GM19043 (cell line): ENCODE data around the gene RNF144B.
"Not testable (repeated sequence)": the region's sequence is repeated elsewhere in the genome, so short reads cannot be mapped to it uniquely, and the experiment has no call there.

Experiments used
- ATAC-seq: cut with Tn5 transposase; IDR thresholded peaks from one replicate; pipeline ENCODE4 v1.9.1; 2021; ENCODE audit warnings: low read depth; ENCODE audit not compliant: unreplicated experiment

The RNF144B gene

DNA sequence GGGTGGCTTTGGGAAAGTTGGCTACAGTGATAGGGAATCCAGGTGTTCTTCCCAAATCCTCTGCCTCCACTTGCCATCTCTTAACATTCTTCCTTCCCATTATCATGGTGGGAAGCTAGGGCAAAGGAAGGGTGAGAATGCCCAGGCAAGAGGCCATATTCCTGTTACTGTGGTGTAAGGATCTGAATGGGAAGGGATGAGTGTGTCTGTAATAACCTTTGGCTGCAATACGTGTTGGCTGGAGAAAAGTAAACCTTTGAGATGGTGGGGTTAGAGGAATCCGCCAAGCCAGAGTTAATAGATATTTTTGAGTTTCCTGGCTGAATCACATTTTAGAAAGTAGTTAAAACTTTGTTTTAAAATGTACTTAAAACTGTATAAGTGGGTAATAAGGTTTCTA lies 45.9 kb downstream of the RNF144B start:
- ATAC-seq: no peak

DNA sequence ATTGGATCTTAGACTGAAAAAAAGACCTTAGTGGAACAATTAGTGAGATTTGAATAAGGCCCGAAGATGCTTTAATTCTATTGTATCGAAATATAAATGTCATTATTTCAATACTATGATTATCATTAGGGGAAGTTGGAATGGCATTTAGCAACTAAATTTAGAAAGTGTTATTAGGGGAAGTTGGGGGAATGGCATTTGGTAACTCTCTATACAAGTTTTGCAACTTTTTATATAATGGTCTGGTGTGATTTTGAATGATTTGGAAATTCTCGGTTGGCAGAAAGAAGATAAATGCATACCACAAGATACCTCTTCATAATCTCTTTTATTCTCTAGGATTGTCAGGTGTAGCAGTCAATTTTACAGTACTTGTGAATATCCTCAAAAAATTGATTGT lies 49.2 kb downstream of the RNF144B start:
- ATAC-seq: no peak

DNA sequence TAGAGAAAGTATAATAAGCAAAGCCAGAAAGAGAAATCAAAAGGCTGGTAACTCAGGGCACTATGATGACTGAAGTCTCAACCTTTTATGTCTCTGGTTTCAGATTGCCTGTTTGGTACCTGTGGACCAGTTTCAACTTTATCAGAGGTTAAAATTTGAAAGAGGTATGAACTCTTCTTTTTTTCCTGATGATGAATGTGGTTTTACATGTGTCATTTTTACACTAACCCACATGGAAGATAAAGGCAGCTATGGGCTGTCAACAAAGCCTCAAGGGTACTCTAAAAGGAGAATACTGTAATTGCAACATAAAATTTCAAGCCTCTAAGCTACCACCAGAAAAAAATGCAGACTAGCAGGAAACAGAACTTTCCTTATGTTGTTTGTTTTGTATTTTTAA lies 52.4 kb downstream of the RNF144B start:
- ATAC-seq: no peak

DNA sequence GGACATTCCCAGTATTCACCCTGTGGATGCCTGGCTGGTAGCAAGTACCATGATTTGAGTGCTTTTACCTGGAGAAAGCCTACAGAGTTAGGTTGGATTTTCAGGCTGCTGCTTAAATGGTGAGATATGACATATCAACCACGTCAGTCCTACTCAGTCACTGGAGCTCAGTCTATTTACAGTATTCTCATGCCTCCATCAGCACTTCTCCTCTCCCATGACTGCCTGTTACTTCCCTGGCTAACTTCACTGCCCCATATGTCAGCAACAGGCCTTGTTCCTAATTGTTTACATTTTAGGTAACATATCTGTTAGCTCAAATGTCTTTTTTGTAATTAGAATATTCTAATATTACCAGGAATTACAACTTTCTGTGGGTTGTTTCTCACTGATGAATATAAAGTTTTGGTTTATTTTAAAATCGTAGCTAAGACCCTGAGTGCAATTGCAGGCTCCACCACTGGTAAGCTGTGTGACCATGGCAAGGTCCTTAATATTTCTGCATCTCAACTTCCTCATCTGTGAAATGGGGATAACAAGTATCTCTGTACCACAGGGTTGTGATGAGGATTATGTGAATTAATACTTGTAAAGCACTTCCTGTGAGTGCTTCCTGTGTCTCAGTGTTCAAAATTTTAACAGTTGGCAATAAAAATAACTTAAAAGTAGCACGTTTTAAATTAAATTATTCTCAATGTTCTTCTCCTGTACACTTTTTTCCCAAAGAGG lies 54.3 kb downstream of the RNF144B start:
- ATAC-seq: no peak

DNA sequence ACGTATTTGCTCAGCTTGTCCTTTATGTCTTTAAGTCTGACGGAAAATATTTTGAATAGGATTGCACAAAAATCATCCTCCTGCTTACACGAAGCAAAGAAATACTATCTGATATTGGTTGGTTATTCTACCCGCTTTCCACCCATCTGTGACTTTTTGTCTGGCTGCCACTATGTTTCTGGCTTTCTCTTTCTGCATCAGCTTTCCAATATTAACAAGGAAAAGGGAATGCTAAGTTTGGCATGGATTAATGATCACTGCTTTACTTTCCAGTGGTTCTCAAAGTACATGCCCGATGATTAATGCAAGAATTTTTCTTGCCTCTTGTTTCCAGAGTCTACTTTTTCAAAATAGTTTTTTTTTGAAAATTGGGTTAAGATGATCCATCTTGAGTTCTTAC lies 57.0 kb downstream of the RNF144B start:
- ATAC-seq: no peak

DNA sequence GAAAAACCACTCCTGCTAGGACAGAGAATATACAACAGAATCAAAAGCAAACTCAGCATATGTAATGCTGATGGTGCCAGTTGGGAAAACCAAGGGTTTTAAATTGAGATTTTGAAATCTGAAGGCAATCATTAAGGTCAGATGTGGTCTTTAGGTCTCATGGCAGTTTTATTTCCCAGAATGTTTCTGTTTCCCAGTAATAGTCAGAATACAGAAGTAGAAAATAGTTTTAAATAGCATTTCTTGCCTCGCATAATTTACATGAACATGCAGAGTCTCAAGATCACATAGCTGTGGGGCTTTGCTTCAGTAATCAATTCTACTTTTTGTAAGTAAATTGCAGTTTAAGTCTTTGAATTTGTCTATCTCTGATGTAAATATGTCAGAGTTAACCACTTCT lies 58.1 kb downstream of the RNF144B start:
- ATAC-seq: no peak

DNA sequence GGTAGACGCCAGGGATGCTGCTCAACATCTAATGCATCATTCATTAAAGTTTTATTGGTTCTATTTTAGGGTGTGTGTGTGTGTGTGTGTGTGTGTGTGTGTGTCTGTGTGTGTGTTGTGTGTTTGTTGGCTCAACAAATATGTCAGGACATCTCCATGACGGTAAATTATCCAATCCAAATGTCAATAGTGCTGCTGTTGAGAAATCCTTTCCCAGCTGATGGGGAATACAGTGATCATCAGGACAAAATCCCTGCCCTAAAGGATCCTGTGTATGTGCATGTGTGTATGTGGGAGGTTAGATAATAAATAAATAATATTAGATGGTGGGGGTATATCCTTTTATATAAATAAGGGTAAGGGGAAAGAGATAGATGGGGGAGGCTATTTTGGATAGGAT lies 59.6 kb downstream of the RNF144B start:
- no peak for ATAC-seq

DNA sequence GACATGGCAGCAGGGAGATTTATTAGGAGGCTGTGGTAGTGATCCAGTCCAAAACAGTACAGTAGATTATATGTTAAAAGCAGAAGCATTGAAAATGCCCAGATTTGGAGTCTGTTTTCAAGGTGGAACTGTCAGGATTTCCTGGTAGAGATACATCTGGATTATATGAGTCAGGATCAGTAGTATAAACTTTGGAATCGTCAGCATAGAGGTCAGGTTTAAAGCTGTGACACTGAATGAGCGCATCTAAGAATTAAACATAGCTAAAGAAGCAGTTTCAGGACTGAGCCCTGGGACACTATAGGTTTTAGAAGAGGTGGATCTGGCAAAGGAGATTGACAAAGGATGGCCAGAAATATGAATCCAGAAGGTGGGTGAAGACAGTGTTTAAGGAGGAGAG lies 60.4 kb downstream of the RNF144B start:
- ATAC-seq: no peak

DNA sequence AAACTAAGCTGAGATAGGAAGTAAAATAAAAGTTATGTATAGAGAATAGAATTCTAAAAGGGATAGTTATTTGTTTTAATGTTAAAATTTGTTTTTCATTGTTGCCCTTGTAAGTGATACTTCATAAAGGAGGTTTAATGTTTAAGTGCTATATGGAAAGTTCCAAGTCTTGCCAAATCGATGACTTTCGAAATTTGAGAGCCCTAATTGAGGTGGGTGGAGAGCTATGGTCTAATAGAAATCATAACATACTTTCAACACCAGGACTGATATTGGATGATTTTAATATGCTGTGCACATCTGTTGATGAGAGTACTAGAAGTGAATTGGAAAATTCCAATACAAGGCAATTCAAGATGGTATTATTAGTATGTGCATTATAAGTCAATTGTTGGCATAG lies 64.6 kb downstream of the RNF144B start:
- ATAC-seq: no peak

DNA sequence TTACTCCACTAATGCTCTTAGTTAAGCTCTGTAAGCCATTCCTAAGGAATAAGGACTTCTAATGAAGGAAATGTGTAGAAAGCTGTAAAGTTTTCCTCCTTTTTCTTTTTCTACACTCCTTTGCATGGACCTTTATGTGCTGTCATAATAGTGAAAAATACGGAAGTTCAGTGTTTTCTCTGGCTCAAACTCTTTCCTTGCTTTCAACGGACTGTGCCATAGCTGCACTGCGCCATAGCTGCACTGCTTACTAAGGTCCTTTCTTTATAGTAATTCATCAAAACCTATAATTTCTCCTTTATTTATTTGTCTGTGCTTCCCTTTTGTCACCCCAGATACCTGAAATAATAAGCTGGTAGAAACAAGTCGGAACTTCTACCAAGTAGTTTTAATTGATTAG lies 67.3 kb downstream of the RNF144B start:
- no peak for ATAC-seq

DNA sequence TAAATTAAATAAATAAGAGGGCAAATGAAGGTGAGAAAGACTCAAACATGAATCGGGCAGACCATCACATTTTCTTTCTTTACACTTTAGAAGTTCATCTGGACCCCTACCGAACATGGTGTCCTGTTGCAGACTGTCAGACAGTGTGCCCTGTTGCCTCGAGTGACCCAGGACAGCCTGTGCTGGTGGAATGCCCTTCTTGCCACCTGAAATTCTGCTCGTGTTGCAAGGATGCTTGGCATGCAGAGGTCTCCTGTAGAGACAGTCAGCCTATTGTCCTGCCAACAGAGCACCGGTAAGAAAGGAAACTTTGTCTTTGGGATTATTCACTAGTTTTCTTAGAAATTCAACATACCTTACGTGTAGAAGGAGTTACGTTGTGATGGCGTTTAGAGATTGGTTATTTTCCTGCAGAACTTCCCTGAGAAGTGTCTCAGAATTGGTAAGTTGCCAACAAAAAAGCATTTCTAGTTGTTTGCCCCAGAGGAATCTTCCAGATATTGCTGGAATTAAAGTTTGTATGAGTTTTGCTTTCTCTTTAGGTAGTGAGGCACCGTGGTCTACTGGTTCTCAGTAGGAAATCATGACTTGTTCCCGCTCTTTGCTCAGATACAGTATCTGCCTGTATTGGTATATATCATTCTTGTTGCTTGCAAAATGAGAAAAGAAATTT lies 70.1 kb downstream of the RNF144B start:
- no peak for ATAC-seq

DNA sequence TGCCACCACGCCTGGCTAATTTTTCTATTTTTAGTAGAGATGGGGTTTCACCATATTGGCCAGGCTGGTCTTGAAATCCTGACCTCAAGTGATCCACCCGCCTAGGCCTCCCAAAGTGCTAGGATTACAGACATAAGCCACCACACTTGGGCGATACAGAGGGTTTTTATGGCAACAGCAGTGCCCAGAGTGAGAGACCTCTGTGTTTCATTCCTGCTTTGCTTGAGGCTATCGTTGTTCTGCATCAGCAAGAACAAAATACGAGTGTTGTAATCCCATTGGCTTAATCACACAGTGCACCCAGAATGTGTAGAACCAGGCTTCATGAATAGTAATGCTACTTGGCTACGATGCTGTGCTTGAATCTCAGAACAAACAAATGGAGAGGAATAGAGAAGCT lies 70.9 kb downstream of the RNF144B start:
- not testable (repeated sequence) for ATAC-seq

DNA sequence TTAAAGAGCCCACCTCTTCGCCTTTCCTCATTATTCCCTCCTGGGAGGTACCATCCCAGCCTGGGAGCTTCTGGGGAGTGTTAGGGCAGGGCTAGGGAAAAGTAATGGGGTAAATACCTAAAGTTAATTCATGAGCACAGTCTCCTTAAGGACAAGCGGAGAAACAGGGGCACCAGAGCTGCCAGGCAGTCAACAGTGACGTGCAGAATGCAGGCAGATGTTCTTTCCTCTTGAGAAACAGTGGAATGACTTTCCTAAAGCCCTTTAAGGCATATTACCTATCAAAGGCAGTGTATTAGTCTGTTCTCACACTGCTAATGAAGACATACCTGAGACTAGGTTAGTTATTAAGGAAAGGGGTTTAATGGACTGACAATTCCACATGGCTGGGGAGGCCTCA lies 76.3 kb downstream of the RNF144B start:
- ATAC-seq: no peak

DNA sequence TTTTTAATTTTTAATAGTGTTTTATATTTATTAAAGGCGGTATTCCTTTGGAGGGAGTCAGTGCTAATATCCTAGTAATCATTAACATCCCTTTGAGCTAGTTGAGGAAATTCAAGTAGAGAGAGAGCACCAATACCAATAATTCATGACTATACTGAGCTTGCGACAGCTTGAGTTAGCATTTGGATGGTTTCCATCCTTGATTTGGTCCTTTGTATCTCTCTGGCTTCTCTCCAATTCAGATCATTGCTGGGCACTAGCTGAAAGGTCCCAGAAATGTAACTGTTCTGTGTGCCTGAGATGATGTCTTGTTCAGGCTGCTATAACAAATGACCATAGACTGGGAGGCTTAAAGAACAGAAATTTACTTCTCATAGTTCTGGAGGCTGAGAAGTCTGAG lies 77.0 kb downstream of the RNF144B start:
- ATAC-seq: no peak

DNA sequence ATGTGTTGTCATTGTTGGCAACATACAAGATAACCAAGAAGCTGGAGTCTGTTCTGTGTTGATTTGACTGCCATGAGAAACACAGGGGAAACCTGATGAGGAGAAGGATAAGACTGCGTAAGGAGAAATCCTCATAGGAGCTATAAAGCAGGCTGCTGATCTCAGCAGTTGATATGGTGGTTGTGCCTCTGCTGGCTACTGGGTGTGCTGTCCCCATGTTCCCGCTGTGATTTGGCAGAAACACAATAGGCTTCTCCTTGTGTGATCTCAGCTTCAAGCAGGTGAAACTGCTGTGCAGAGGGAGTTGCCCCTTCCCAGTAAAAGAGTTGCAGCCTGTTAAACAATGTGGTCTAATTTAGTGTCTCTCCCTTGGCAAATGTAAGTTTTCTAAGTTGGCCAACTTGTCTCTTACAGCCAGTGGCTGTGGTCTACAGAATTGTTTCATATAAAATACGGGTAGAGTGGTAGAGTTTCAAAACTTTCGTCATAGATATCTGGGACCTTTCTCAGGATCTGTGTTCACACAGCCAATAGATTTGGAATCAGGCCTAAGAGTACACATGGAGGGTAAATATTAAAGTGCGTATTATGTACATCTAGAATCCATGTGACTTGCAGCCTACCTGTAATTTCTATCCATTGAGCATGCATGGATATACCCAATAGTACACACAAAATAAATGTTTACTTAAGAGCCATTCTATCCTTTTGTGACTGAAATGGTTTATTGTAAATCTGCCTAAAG lies 78.4 kb downstream of the RNF144B start:
- no peak for ATAC-seq

DNA sequence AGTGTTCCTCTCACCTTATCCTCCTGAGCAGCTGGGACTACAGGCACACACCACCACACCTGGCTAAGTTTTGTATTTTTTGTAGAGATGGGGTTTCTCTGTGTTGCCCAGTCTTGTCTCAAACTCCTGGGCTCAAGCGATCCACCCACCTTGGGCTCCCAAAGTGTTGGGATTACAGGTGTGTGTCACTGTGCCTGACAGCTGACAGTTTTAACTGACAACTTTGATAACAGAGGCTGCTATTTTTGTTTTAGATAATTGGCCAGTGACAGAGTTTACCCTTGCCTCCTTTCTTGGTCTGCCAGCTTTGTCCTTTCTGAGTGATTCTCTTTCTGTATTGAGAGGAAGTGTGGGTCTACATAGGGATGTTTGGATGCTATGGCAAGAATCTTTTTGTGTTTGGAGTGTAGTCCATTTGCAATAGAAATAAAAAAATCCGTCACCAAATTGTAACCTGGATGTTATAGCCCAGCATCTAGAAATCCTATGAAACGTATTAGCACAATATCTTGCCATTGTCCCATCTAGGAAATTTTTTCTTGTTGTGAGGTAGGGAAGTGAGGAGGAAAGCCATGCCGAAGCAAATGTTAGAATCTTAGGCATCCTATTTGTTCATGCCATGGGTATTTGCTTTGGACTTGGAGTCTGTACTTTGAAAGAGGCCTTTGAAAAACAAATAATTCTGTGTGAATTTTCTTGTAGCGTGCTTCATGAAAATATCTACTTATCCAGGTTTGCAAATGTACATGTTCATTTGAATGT lies 80.8 kb downstream of the RNF144B start:
- no peak for ATAC-seq

DNA sequence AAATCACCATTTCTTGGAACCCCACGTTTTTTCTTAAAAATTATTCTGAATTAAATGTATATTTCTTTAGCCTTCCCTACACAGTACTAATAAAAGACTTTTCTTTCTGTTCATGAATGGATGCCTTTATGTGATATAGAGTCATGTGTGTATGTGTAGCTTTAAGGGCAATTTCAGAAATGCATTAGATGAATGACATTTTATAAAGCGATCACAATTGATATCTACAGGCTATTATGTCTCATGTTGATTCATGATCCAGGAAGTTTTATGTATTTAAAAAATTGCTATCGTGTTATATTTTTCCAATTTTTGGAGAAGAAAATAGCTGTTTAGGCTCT lies 81.3 kb downstream of the RNF144B start:
- ATAC-seq: no peak

DNA sequence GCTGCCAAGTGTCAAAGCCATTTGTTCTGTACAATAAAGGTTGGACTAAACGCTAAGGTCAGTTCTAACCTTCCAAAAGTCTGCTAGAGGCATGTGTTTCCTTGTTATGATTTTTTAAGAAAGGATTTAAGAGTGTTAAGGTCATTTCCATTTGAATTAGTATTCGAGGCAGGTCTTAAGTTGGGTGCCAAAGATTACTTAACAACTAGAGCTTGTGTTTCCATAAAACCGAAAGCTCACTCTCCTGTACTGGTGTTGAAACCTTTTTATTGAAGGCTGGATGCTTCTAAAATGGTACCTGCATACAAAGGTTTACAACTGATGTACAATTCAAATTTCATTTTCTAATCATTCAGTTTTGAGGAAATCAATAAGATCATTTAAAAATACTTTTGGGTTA lies 82.4 kb downstream of the RNF144B start:
- no peak for ATAC-seq

DNA sequence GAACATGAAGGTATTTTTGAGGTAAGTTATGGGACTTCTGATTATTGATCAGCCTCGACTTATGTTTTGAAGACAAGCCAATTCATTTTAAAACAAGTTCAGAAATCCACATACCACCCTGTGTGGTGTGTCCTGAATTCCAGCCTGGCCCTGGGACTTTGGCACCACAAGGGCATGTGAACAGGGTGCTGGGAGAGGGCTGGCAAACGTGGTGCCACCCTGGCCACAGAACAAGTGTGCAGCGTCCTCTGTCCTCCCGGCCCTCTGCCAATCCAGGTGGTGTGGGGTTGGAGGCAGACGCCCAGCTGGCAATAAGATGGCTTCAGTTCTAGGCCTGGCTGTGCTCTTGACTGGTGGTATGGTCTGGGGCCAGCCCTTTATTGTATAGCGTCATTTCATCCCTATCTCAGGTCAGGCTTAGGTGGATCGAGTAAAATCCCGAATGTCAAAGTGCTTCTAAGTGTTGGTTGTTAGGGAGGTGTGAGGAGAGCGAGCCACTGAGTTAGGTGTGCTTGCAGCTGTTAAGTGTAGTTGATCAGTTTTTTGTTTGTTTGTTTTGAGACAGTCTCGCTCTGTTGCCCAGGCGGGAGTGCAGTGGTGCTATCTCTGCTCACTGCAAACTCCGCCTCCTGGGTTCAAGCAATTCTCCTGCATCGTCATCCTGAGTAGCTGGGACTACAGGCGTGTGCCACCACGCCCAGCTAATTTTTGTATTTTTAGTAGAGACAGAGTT lies 84.2 kb downstream of the RNF144B start:
- ATAC-seq: no peak

DNA sequence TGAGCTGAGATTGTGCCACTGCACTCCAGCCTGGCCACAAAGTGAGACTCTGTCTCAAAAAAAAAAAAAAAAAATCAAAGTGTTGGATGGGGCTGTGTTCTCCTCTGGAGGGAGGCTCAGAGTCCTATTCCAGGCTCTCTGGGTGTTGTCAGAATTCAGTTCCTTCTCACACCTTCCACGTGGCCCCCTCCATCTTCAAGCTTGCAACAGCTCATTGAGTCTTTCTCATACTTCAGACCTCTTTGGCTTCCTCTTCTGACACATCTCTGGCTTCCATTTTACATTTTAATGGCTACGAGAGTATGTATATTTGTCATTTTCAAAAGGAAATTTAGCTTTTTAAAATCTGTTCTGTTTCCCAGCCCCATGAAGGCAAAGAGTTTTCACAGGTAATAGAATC lies 85.8 kb downstream of the RNF144B start:
- ATAC-seq: no peak

DNA sequence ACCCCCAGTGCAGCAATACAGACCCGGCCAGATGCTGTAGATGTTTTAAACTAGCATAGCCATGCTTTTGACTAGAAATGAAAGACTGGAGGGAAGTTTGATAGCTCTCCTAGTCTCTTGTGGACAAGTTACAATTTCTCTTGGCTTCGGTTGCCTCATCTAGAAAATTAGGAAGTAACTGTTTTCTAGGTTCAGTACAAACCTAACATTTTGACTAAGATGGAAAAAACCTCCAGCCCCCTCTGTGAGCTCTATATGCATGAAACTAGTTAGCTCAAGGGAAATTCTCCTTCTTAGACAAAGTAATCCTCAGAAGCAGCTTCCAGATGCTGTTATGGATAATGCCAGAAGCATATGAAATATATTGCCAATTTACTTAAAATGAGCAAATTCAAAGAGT lies 86.6 kb downstream of the RNF144B start:
- ATAC-seq: no peak
